Liver (tissue), 9 donors: ENCODE measurements around the gene USP49. TPM values are rescaled to one million over a fixed set of nuclear protein-coding genes. Genes with fewer than 3 reads are reported as not detected.

Experiments
- DNase-seq: peaks from one replicate; pipeline ENCODE4 v3.0.0-alpha.2; 2017; ENCODE audit warnings: low spot score
- H3K27ac ChIP-seq, 2 donors: one replicate each; pipeline ENCODE4 v1.7.0; 2013; ENCODE audit warnings: inconsistent platforms in 2 of 2, low read length in 2 of 2, control low read depth in 1 of 2, low read depth in 1 of 2, mild to moderate bottlenecking in 1 of 2
- H3K27me3 ChIP-seq, 4 donors: one replicate each; pipeline versions ENCODE4 v1.6.1 to v1.7.0; 2013; ENCODE audit warnings: low read length in 3 of 4, inconsistent platforms in 1 of 4, mild to moderate bottlenecking in 1 of 4, moderate library complexity in 1 of 4; ENCODE audit not compliant: control insufficient read depth in 4 of 4, insufficient read depth in 4 of 4
- H3K36me3 ChIP-seq, 4 donors: one replicate each; pipeline versions ENCODE4 v1.6.1 to v1.7.0; 2013; ENCODE audit warnings: low read length in 3 of 4, mild to moderate bottlenecking in 3 of 4, low read depth in 1 of 4, moderate library complexity in 1 of 4; ENCODE audit not compliant: control insufficient read depth in 4 of 4, insufficient read depth in 3 of 4
- H3K4me1 ChIP-seq, 4 donors: one replicate each; pipeline versions ENCODE4 v1.6.1 to v1.7.0; 2013; ENCODE audit warnings: low read length in 3 of 4, mild to moderate bottlenecking in 3 of 4, moderate library complexity in 1 of 4; ENCODE audit not compliant: control insufficient read depth in 4 of 4, insufficient read depth in 4 of 4
- H3K4me3 ChIP-seq, 3 donors: one replicate each; pipeline versions ENCODE4 v1.6.1 to v1.7.0; 2013; ENCODE audit warnings: low read length in 3 of 3, control low read depth in 1 of 3, low read depth in 1 of 3, mild to moderate bottlenecking in 1 of 3
- H3K9ac ChIP-seq, 2 donors: one replicate each; pipeline ENCODE4 v1.7.0; 2013; ENCODE audit warnings: low read length in 2 of 2, mild to moderate bottlenecking in 2 of 2, moderate library complexity in 2 of 2, control low read depth in 1 of 2, low read depth in 1 of 2
- H3K9me3 ChIP-seq, 4 donors: one replicate each; pipeline versions ENCODE4 v1.6.1 to v1.7.0; 2013; ENCODE audit warnings: low read length in 3 of 4; ENCODE audit not compliant: control insufficient read depth in 4 of 4
- EGR1 ChIP-seq, 2 donors: IDR thresholded peaks; 2 replicates each; pipeline ENCODE4 v1.6.1; 2016 to 2018; ENCODE audit warnings: antibody characterized with exemption in 2 of 2, low read depth in 2 of 2
- FOXA1 ChIP-seq: IDR thresholded peaks from 2 replicates; pipeline ENCODE4 v1.6.1; 2016; ENCODE audit warnings: antibody characterized with exemption
- FOXA2 ChIP-seq: IDR thresholded peaks from 2 replicates; pipeline ENCODE4 v1.6.1; 2016; ENCODE audit warnings: antibody characterized with exemption
- GABPA ChIP-seq, 2 donors: IDR thresholded peaks in 1 of 2; conservative IDR thresholded peaks in 1 of 2; 2 replicates each; pipeline ENCODE4 v1.6.1; 2016; ENCODE audit warnings: antibody characterized with exemption in 2 of 2, mild to moderate bottlenecking in 1 of 2, moderate library complexity in 1 of 2
- HNF4A ChIP-seq, 2 donors: conservative IDR thresholded peaks; 2 replicates each; pipeline ENCODE4 v1.6.1; 2016; ENCODE audit warnings: antibody characterized with exemption in 2 of 2, mild to moderate bottlenecking in 2 of 2
- HNF4G ChIP-seq: IDR thresholded peaks from 2 replicates; pipeline ENCODE4 v1.6.1; 2016; ENCODE audit warnings: antibody characterized with exemption
- JUND ChIP-seq, 2 donors: IDR thresholded peaks; 2 replicates each; pipeline ENCODE4 v1.6.1; 2016; ENCODE audit warnings: antibody characterized with exemption in 2 of 2
- NR2F2 ChIP-seq: IDR thresholded peaks from 2 replicates; pipeline ENCODE4 v1.6.1; 2016; ENCODE audit warnings: antibody characterized with exemption
- RAD21 ChIP-seq, 2 donors: IDR thresholded peaks; 2 replicates each; pipeline ENCODE4 v1.6.1; 2016; ENCODE audit warnings: antibody characterized with exemption in 2 of 2, mild to moderate bottlenecking in 2 of 2
- RXRA ChIP-seq, 2 donors: IDR thresholded peaks; 2 replicates each; pipeline ENCODE4 v1.6.1; 2017 to 2018; ENCODE audit warnings: antibody characterized with exemption in 2 of 2, mild to moderate bottlenecking in 1 of 2
- SP1 ChIP-seq: IDR thresholded peaks from 2 replicates; pipeline ENCODE4 v1.6.1; 2018; ENCODE audit warnings: antibody characterized with exemption, mild to moderate bottlenecking
- TAF1 ChIP-seq: conservative IDR thresholded peaks from 2 replicates; pipeline ENCODE4 v1.6.1; 2016; ENCODE audit warnings: antibody characterized with exemption, mild to moderate bottlenecking
- YY1 ChIP-seq: IDR thresholded peaks from 2 replicates; pipeline ENCODE4 v1.6.1; 2016; ENCODE audit warnings: antibody characterized with exemption, mild to moderate bottlenecking
- WGBS: extraction: QIAGEN DNeasy Blood & Tissue Kit; methylation state at CpG from one replicate; pipeline ENCODE4 v1.1.7; 2013; 5-methylcytosine and 5-hydroxymethylcytosine counted together
- polyA plus RNA-seq, 2 donors: library from polyadenylated mRNA; stranded (reverse) in 1 of 2; unstranded in 1 of 2; fragments of 200-250 nt in 1 of 2; fragments of >200 nt in 1 of 2; fragmentation: Nextera tagmentation in 1 of 2; extraction: Ambion mirVana in 1 of 2; gene quantifications; one replicate each; pipeline versions ENCODE4 v1.2.1 to v1.2.3, GENCODE V29; 2013 to 2015
- total RNA-seq, 2 donors: library from RNA; depleted of rRNA; stranded (reverse); fragments of >200 nt; gene quantifications; one replicate each; pipeline ENCODE4 v1.2.3, GENCODE V29; 2014
- TF ChIP-seq, protein P1 (sequence below): IDR thresholded peaks from 2 replicates; pipeline ENCODE4 v1.6.1; 2016; ENCODE audit warnings: antibody characterized with exemption
- TF ChIP-seq, protein P2 (sequence below): IDR thresholded peaks from 2 replicates; pipeline ENCODE4 v1.6.1; 2016; ENCODE audit warnings: antibody characterized with exemption, mild to moderate bottlenecking
- TF ChIP-seq, protein P3 (sequence below): fragments of 150-350 bp; IDR thresholded peaks from 2 replicates; pipeline ENCODE4 v1.5.1; 2017; ENCODE audit warnings: improper control_type of control experiment, low read depth, low read length; ENCODE audit not compliant: missing input control
- TF ChIP-seq, protein P4 (sequence below): IDR thresholded peaks from 2 replicates; pipeline ENCODE4 v1.6.1; 2016; ENCODE audit warnings: antibody characterized with exemption
- TF ChIP-seq, protein P5 (sequence below): IDR thresholded peaks from 2 replicates; pipeline ENCODE4 v1.6.1; 2016; ENCODE audit warnings: antibody characterized with exemption
- donor health status: healthy.
- donor health status: healthy.
- donor health status: healthy.
- donor health status: healthy.
- donor health status: healthy.

The USP49 gene
- total and polyA plus RNA-seq, 4 donors: 0.33 to 3.4 (median 1.1) TPM

DNA sequence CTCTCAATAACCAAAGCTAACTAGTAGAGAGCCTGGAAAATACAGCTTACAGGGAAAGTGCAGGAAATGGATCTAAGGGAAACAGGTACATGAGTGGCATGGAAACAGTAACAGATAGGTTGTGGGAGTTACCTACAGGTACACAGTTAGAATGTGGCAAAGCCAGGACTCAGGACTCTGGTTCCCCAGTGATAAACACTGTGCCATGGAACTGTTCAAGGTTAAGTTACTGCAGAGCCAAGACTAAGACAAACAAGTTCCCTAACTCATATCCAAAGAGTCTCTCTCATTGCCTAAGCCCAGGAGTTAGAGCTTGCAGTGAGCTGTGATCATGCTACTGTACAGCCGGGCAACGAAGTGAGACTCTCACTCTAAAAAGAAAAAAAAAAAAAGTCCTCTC lies 19.2 kb upstream of the USP49 start:
- no peak overlapping the region for H3K9ac ChIP-seq
- TF ChIP-seq, protein P1, sequence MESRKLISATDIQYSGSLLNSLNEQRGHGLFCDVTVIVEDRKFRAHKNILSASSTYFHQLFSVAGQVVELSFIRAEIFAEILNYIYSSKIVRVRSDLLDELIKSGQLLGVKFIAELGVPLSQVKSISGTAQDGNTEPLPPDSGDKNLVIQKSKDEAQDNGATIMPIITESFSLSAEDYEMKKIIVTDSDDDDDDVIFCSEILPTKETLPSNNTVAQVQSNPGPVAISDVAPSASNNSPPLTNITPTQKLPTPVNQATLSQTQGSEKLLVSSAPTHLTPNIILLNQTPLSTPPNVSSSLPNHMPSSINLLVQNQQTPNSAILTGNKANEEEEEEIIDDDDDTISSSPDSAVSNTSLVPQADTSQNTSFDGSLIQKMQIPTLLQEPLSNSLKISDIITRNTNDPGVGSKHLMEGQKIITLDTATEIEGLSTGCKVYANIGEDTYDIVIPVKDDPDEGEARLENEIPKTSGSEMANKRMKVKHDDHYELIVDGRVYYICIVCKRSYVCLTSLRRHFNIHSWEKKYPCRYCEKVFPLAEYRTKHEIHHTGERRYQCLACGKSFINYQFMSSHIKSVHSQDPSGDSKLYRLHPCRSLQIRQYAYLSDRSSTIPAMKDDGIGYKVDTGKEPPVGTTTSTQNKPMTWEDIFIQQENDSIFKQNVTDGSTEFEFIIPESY: no peak
- TF ChIP-seq JUND (IDR thresholded peaks at IDR 0.05) (no peak), RAD21 (IDR thresholded peaks at IDR 0.05) (no peak), HNF4A (conservative IDR thresholded peaks at IDR 0.05) (no peak), SP1 (no peak), RXRA (IDR thresholded peaks at IDR 0.05) (no peak), YY1 (no peak)
- DNase-seq: no peak
- H3K4me3 ChIP-seq: no peak overlapping the region
- no peak overlapping the region for H3K27ac ChIP-seq
- 89% methylated on average over 2 of the region's 2 CpGs for WGBS
- peaks cover 10 to 31% (median 21%) of the 10 kb centered on the region in 4 donors for H3K36me3 ChIP-seq
- H3K27me3 ChIP-seq: no peaks in the 10 kb centered on the region
- peaks cover 0 to 3% (median 1%) of the 10 kb centered on the region in 4 donors for H3K4me1 ChIP-seq
- H3K9me3 ChIP-seq: no peaks in the 10 kb centered on the region

DNA sequence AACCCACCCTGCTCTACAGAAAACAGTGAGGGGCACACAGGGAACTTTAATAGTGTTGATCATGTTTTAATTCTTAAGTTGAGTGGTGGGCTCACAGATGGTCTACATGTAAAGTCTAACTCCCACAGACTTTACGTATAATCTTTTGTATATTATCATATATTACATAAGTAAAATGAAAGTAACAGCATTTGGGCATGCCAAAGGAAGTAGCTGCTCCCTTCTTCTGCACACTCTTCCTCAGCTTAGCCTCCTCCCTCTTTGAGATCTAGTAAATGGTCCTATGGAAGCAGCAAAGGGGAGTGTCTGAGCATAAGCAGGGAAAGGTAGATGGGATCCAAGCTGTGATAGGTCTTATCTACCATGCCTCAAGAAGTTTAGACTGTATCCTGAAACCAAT lies 14.6 kb upstream of the USP49 start:
- DNase-seq: no peak
- 88% methylated on average over 1 of the region's 1 CpG for WGBS
- H3K36me3 ChIP-seq: peaks cover 5 to 66% (median 35%) of the 10 kb centered on the region in 4 donors
- H3K27ac ChIP-seq: no peak overlapping the region
- H3K9me3 ChIP-seq: no peaks in the 10 kb centered on the region
- TF ChIP-seq, protein P1: no peak
- TF ChIP-seq HNF4A (conservative IDR thresholded peaks at IDR 0.05): no peak
- no peak for TF ChIP-seq RXRA (IDR thresholded peaks at IDR 0.05)
- no peak for TF ChIP-seq GABPA (IDR thresholded peaks at IDR 0.05 in 1 of 2, conservative IDR thresholded peaks at IDR 0.05 in 1 of 2)
- no peak for TF ChIP-seq JUND (IDR thresholded peaks at IDR 0.05)
- TF ChIP-seq HNF4G: no peak
- no peak for TF ChIP-seq SP1
- no peak for TF ChIP-seq YY1
- TF ChIP-seq, protein P2, sequence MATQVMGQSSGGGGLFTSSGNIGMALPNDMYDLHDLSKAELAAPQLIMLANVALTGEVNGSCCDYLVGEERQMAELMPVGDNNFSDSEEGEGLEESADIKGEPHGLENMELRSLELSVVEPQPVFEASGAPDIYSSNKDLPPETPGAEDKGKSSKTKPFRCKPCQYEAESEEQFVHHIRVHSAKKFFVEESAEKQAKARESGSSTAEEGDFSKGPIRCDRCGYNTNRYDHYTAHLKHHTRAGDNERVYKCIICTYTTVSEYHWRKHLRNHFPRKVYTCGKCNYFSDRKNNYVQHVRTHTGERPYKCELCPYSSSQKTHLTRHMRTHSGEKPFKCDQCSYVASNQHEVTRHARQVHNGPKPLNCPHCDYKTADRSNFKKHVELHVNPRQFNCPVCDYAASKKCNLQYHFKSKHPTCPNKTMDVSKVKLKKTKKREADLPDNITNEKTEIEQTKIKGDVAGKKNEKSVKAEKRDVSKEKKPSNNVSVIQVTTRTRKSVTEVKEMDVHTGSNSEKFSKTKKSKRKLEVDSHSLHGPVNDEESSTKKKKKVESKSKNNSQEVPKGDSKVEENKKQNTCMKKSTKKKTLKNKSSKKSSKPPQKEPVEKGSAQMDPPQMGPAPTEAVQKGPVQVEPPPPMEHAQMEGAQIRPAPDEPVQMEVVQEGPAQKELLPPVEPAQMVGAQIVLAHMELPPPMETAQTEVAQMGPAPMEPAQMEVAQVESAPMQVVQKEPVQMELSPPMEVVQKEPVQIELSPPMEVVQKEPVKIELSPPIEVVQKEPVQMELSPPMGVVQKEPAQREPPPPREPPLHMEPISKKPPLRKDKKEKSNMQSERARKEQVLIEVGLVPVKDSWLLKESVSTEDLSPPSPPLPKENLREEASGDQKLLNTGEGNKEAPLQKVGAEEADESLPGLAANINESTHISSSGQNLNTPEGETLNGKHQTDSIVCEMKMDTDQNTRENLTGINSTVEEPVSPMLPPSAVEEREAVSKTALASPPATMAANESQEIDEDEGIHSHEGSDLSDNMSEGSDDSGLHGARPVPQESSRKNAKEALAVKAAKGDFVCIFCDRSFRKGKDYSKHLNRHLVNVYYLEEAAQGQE: no peak
- TF ChIP-seq RAD21 (IDR thresholded peaks at IDR 0.05): no peak
- no peak for TF ChIP-seq TAF1
- no peak for TF ChIP-seq FOXA2
- no peak for TF ChIP-seq EGR1 (IDR thresholded peaks at IDR 0.05; ENCODE audit: low read depth in 2 of 2)
- TF ChIP-seq NR2F2: no peak
- TF ChIP-seq, protein P3, sequence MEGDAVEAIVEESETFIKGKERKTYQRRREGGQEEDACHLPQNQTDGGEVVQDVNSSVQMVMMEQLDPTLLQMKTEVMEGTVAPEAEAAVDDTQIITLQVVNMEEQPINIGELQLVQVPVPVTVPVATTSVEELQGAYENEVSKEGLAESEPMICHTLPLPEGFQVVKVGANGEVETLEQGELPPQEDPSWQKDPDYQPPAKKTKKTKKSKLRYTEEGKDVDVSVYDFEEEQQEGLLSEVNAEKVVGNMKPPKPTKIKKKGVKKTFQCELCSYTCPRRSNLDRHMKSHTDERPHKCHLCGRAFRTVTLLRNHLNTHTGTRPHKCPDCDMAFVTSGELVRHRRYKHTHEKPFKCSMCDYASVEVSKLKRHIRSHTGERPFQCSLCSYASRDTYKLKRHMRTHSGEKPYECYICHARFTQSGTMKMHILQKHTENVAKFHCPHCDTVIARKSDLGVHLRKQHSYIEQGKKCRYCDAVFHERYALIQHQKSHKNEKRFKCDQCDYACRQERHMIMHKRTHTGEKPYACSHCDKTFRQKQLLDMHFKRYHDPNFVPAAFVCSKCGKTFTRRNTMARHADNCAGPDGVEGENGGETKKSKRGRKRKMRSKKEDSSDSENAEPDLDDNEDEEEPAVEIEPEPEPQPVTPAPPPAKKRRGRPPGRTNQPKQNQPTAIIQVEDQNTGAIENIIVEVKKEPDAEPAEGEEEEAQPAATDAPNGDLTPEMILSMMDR: no peak
- no peak for TF ChIP-seq FOXA1
- TF ChIP-seq, protein P4, sequence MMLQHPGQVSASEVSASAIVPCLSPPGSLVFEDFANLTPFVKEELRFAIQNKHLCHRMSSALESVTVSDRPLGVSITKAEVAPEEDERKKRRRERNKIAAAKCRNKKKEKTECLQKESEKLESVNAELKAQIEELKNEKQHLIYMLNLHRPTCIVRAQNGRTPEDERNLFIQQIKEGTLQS: no peak
- TF ChIP-seq, protein P5, sequence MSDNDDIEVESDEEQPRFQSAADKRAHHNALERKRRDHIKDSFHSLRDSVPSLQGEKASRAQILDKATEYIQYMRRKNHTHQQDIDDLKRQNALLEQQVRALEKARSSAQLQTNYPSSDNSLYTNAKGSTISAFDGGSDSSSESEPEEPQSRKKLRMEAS: no peak
- no peak overlapping the region for H3K4me3 ChIP-seq
- no peaks in the 10 kb centered on the region for H3K27me3 ChIP-seq
- H3K9ac ChIP-seq: no peak overlapping the region
- H3K4me1 ChIP-seq: no peaks in the 10 kb centered on the region
